Measurements from ENCODE around the gene TRIM24.

Gene TRIM24

DNA sequence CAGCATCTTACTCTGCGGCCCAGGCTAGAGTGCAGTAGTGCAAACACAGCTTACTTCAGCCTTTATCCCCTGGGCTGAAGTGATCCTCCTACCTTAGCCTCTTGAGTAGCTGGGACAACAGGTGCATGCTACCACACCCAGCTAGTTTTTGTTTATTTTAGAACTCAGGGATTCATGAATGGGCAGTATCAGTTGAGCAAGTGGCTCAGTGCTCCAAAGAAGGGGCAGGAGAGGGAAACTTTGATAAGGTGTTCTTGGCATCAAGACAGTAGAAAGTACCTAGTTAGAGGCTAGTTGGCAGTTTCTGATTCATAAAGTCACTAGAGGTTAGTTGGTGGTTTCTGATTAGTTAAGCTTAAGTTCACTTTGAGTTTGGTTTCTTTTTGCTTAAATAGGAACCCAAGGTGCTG lies 18.4 kb downstream of the TRIM24 start:
- Histone ChIP-seq H3K4me3 (ENCODE audit: low read length) (no peak overlapping the region), H3F3A (ENCODE audit: insufficient read depth, low read length) (peaks cover 2% of the 10 kb centered on the region; the same call in 1 of the 2 replicates), H3K4me2 (ENCODE audit: low read depth, low read length) (0 out of 2 replicates have a peak overlapping the region, but pooled peaks have one; percentile 3), H3K4me1 (ENCODE audit: low read length) (peaks cover 10% of the 10 kb centered on the region), H3K9ac (ENCODE audit: low read length) (no peak overlapping the region), H3K27ac (ENCODE audit: low read length) (no peak overlapping the region; the same call in 1 of the 2 replicates), H3K79me2 (ENCODE audit: low read length) (peaks cover 96% of the 10 kb centered on the region), H3K36me3 (replicated peaks; ENCODE audit: insufficient read depth, low read length) (no peaks in the 10 kb centered on the region), H3K27me3 (replicated peaks; ENCODE audit: insufficient read depth, low read length) (no peaks in the 10 kb centered on the region), H2AFZ (ENCODE audit: low read length) (no peak overlapping the region), H3K9me2 (replicated peaks; ENCODE audit: insufficient read depth, low read length) (no peaks in the 10 kb centered on the region), H3K9me3 (replicated peaks; ENCODE audit: insufficient read depth, low read length) (no peaks in the 10 kb centered on the region), H4K20me1 (ENCODE audit: insufficient read depth, low read length) (no peaks in the 10 kb centered on the region)
- DNase-seq = peak; percentile 63
- no peak for TF ChIP-seq EZH2 (optimal IDR thresholded peaks at IDR 0.05; ENCODE audit: low read depth, low read length)
- TF ChIP-seq, protein P1, sequence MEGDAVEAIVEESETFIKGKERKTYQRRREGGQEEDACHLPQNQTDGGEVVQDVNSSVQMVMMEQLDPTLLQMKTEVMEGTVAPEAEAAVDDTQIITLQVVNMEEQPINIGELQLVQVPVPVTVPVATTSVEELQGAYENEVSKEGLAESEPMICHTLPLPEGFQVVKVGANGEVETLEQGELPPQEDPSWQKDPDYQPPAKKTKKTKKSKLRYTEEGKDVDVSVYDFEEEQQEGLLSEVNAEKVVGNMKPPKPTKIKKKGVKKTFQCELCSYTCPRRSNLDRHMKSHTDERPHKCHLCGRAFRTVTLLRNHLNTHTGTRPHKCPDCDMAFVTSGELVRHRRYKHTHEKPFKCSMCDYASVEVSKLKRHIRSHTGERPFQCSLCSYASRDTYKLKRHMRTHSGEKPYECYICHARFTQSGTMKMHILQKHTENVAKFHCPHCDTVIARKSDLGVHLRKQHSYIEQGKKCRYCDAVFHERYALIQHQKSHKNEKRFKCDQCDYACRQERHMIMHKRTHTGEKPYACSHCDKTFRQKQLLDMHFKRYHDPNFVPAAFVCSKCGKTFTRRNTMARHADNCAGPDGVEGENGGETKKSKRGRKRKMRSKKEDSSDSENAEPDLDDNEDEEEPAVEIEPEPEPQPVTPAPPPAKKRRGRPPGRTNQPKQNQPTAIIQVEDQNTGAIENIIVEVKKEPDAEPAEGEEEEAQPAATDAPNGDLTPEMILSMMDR (IDR thresholded peaks at IDR 0.05; ENCODE audit: low read length) = no peak
- no peak for TF ChIP-seq EZH2phosphoT487 (IDR thresholded peaks at IDR 0.05; ENCODE audit: low read length)

DNA sequence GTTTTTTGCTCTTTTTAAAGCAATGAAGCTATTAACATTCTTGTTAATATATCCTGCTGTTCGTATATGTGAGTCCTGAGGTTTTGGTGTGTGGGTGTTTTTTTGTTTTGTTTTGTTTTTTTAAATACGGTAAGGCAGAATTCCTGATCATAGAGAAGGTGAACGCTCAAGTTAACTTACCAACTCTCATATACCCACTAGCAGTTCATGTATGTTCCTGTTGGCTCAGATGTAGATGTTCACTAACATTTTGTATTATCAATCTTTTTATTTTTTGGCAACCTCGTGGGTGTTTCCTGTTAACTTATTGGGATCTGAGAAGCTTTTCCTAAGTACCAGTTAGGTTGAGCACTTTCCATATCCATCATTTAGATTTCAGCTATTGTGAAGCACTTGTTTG lies 20.5 kb downstream of the TRIM24 start:
- DNase-seq = no peak
- Histone ChIP-seq H4K20me1 (ENCODE audit: insufficient read depth, low read length) (no peaks in the 10 kb centered on the region), H3K36me3 (replicated peaks; ENCODE audit: insufficient read depth, low read length) (no peaks in the 10 kb centered on the region)

DNA sequence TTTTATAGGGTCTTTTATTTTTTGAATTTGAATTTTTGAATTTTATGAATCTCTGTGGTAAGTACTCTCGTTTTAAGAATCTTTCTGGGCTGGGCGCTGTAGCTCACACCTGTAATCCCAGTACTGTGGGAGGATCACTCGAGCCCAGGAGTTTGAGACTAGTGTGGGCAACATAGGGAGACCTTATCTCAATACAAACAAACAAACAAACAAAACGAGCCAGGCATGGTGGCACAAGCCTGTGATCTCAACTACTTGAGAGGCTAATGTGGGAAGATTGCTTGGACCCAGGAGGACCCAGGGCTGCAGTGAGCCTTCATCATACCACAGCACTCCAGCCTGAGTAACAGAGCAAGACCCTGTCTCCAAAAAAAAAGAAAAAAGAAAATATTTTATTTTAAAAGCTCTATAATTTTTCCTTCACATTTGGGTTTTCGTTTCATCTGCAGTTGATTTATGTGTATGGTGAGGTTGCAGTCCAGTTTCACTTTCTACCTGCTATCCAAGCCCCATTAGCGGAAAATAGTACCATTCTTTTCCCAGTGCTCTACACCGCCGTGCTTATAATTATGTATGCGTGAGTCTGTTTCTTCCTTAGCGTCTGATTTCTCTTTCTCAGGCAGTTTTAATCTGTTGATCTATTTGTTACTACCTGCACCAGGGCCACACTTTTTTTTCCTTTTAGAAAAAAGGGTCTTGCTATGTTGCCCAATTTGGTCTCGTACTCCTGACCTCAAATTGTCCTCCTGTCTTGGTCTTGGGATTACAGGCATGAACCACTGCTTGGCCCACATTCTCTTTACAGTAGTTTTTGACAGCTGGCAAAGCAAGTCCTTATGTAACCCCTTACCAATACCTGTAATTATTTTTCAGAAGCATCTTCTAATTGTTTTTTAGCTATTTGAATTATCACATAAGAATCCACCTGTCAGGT lies 21.7 kb downstream of the TRIM24 start:
- no peak overlapping the region for H3K4me3 ChIP-seq (ENCODE audit: low read length)

More for the DNA sequence above, 20.5 kb downstream of the TRIM24 start:
- no peak overlapping the region for H2AFZ ChIP-seq (ENCODE audit: low read length)
- peaks cover 10% of the 10 kb centered on the region for H3K4me1 ChIP-seq (ENCODE audit: low read length)
- TF ChIP-seq, protein P1 (IDR thresholded peaks at IDR 0.05; ENCODE audit: low read length) = no peak
- TF ChIP-seq EZH2 (optimal IDR thresholded peaks at IDR 0.05; ENCODE audit: low read depth, low read length) (no peak), EZH2phosphoT487 (IDR thresholded peaks at IDR 0.05; ENCODE audit: low read length) (no peak)
- no peak overlapping the region for H3K4me2 ChIP-seq (ENCODE audit: low read depth, low read length)
- no peak overlapping the region for H3K27ac ChIP-seq (ENCODE audit: low read length)
- no peak overlapping the region for H3K9ac ChIP-seq (ENCODE audit: low read length)
- peaks cover 96% of the 10 kb centered on the region for H3K79me2 ChIP-seq (ENCODE audit: low read length)
- H3K9me2 ChIP-seq (replicated peaks; ENCODE audit: insufficient read depth, low read length) = no peaks in the 10 kb centered on the region
- no peaks in the 10 kb centered on the region for H3K27me3 ChIP-seq (replicated peaks; ENCODE audit: insufficient read depth, low read length)
- no peak overlapping the region for H3K4me3 ChIP-seq (ENCODE audit: low read length)
- no peaks in the 10 kb centered on the region for H3K9me3 ChIP-seq (replicated peaks; ENCODE audit: insufficient read depth, low read length)
- H3F3A ChIP-seq (ENCODE audit: insufficient read depth, low read length) = peaks cover 2% of the 10 kb centered on the region; the same call in 1 of the 2 replicates

More for the DNA sequence above, 21.7 kb downstream of the TRIM24 start:
- Histone ChIP-seq H3K27me3 (replicated peaks; ENCODE audit: insufficient read depth, low read length) (no peaks in the 10 kb centered on the region), H3K27ac (ENCODE audit: low read length) (no peak overlapping the region), H3K9ac (ENCODE audit: low read length) (no peak overlapping the region), H4K20me1 (ENCODE audit: insufficient read depth, low read length) (no peaks in the 10 kb centered on the region), H3K4me2 (ENCODE audit: low read depth, low read length) (no peak overlapping the region), H3F3A (ENCODE audit: insufficient read depth, low read length) (peaks cover 2% of the 10 kb centered on the region; the same call in 1 of the 2 replicates), H3K4me1 (ENCODE audit: low read length) (peaks cover 10% of the 10 kb centered on the region), H3K79me2 (ENCODE audit: low read length) (peaks cover 96% of the 10 kb centered on the region), H3K9me2 (replicated peaks; ENCODE audit: insufficient read depth, low read length) (no peaks in the 10 kb centered on the region), H3K36me3 (replicated peaks; ENCODE audit: insufficient read depth, low read length) (no peaks in the 10 kb centered on the region), H3K9me3 (replicated peaks; ENCODE audit: insufficient read depth, low read length) (no peaks in the 10 kb centered on the region), H2AFZ (ENCODE audit: low read length) (no peak overlapping the region)
- no peak for DNase-seq
- TF ChIP-seq, protein P1 (IDR thresholded peaks at IDR 0.05; ENCODE audit: low read length) = no peak
- TF ChIP-seq EZH2 (optimal IDR thresholded peaks at IDR 0.05; ENCODE audit: low read depth, low read length) (no peak), EZH2phosphoT487 (IDR thresholded peaks at IDR 0.05; ENCODE audit: low read length) (no peak)

Data from MM.1S (cell line).